Midbrain (tissue), 1 donor: ENCODE measurements around the gene PTCHD1.

Experiments
- DNase-seq: peaks from one replicate; lab custom pipeline; 2025; lab: John Stamatoyannopoulos, UW

PTCHD1 gene

GRCh38 chrX:23398570-23398969 lies 63.9 kb downstream of the PTCHD1 start:
- DNase-seq, result no peak

DNA sequence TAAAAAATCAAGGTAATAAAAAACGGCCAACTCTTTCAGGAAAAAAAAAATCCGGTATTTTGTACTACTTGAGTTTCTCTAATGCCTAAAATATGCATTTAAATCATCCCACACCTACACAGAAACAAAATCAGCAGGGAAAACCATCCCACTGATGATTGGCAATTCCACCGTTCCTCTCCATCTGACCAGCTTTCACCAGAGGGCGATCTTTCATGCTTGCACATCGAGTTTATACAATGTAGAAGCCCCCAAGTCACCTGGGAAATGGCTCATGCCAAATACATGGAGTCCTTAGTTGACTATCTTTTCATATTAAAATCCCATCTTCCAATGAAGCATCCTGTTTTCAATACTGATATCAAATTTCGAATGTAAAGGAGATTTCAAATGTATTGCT lies 69.2 kb downstream of the PTCHD1 start:
- no peak for DNase-seq

GRCh38 chrX:23422912-23423311 lies 88.3 kb downstream of the PTCHD1 start:
- no peak for DNase-seq

DNA sequence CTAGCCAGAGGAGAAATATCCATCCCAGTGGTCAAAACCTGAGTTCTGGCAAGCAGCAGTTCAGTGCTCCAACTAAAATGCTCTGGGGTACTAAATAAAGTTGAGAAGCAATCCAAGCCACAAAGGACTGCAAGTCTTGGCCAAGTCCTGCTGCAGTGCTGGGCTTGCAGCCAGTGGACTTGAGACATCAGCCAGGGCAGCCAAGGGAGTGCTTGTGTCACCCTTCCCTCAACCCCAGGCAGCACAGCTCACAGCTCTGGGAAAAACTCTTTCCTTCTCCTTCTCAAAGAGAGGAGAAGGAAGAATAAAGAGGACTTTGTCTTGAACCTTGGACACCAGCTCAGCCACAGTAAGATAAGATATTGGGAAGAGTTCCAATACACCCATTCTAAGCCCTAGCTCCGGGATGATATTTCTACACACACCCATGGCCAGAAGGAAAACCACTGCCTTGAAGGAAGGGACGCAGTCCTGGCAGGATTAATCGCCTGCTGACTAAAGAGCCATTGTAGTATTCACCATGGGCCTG lies 99.8 kb downstream of the PTCHD1 start:
- DNase-seq, result peak; percentile 46

DNA sequence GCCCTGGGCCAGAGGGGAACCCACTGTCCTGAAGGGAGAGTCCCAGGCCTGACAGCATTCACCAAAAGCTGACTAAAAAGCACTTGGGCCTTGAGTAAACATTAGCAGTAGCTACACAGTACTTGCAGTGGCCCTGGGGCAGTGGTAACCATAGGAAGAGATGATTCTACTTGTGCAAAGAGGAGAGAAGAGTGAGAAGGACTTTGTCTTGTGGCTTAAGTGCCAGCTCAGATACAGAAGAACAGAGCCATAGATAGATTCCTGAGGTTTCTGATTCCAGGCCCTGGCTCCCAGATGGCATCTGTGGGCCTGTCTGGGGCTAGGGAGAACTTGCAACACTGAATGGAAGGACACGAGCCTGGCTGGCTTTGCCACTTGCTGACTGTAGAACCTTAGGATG lies 100.5 kb downstream of the PTCHD1 start:
- DNase-seq, result no peak

- DNase-seq, result no peak
Measured at GRCh38 chrX:23435575-23435974, 100.9 kb downstream of the PTCHD1 start.

DNA sequence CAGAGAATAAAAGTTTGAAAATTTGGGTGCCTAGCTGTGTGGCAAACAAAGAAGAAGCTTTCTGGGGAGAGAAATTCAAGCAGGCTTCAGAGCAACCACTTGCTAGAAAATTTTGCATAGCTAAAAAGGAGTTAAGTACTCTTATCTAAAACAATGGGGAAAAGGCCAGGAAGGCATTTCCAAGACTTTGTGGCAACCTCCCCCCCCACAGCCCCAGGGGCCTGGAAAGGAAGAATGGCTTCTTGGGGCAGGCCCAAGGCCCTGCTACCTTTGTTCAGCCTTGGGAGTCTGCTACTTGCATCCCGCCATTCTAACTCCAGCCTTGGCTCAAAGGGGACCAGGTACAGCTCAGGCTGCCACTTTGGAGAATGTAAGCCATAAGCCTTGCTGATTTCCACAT lies 102.2 kb downstream of the PTCHD1 start:
- DNase-seq, result no peak

- DNase-seq, result no peak
Measured at GRCh38 chrX:23451266-23451665, 116.6 kb downstream of the PTCHD1 start.
